ENCODE measurements around the gene FAAP20.

Gene FAAP20

DNA sequence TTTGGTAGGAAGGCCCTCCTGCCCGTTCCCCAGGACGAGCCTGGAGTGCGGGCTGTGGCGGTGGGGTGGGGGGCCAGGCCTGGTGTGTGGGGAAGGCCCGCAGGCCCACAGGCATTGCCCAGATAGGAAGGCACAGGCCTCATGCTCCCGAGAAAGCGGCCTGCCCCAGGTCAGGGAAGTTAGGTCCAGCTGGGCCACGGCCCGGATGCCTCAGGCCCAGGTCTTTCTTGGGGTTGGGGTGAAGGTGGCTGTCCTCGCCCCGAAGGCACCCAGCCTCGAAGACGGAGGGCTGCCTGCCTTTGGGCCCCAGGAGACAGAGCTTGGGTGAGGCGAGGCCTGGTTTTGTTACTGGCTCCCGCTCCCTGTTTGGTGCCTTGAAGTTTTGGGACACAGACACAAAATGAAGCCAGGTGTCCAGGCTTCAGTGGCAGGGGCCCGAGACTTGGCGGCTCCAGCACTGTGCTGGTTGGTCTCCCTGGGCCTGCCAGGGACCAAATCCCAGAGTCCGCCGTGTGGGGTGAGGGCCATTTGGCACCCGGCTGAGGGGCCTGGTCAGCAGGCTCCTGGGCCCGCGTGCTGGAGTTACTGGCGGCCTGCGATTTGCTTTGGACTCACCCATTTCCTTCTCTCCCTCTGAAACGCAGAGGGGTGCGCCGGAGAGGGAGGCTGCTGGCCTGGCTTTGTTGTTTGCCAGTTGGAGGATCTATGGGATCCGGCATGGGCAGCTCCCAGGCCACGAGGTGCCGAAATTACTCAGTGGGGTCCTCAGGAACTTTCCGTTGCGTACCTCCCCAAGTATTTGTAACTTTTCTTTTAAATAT is 35.5 kb upstream of the FAAP20 start:
- DNase-seq: peak; percentile 50

DNA sequence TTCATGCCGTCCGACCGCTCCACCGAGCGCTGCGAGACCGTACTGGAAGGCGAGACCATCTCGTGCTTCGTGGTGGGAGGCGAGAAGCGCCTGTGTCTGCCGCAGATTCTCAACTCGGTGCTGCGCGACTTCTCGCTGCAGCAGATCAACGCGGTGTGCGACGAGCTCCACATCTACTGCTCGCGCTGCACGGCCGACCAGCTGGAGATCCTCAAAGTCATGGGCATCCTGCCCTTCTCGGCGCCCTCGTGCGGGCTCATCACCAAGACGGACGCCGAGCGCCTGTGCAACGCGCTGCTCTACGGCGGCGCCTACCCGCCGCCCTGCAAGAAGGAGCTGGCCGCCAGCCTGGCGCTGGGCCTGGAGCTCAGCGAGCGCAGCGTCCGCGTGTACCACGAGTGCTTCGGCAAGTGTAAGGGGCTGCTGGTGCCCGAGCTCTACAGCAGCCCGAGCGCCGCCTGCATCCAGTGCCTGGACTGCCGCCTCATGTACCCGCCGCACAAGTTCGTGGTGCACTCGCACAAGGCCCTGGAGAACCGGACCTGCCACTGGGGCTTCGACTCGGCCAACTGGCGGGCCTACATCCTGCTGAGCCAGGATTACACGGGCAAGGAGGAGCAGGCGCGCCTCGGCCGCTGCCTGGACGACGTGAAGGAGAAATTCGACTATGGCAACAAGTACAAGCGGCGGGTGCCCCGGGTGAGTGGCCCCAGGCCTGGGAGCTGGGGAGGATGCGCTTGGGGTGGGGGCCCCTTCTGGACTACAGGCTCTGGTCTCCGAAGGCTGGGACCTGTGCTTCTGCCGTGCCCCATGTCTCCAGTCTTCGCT is 34.7 kb upstream of the FAAP20 start:
- peak; percentile 56 for DNase-seq

DNA sequence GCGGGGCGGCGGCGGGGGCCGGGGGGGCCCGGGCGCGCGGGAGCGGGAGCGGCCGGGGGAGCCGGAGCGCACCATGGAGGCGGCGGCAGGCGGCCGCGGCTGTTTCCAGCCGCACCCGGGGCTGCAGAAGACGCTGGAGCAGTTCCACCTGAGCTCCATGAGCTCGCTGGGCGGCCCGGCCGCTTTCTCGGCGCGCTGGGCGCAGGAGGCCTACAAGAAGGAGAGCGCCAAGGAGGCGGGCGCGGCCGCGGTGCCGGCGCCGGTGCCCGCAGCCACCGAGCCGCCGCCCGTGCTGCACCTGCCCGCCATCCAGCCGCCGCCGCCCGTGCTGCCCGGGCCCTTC is 34.1 kb upstream of the FAAP20 start:
- no peak for DNase-seq

DNA sequence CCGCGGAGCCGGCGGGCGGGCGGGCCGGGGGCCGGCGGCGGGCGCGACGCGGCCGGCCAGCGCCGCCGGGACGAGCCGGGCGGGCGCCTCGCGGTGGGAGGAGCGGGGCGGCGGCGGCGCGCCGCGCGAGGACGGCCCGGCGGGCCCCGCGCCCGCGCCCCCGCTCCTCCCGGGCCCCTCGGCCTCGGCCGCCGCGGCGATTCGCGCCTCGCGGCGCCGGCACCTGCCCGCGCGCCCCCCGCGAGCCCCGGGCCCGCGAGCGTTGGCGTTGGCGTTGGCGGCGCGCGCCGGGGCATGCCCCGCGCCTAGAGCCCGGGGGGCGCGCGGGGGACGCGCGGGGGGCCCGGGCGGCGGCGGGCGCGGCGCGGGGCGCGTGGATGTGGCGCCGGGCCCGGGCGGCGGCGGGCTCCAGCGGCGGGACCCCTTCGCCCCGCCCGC is 33.6 kb upstream of the FAAP20 start, which contains the start of gene SKI:
SKI (plus strand) TSS at position 163 of the 438 bp plus-strand sequence. CDS start 448 bp downstream, outside the sequence.
- no peak for DNase-seq

DNA sequence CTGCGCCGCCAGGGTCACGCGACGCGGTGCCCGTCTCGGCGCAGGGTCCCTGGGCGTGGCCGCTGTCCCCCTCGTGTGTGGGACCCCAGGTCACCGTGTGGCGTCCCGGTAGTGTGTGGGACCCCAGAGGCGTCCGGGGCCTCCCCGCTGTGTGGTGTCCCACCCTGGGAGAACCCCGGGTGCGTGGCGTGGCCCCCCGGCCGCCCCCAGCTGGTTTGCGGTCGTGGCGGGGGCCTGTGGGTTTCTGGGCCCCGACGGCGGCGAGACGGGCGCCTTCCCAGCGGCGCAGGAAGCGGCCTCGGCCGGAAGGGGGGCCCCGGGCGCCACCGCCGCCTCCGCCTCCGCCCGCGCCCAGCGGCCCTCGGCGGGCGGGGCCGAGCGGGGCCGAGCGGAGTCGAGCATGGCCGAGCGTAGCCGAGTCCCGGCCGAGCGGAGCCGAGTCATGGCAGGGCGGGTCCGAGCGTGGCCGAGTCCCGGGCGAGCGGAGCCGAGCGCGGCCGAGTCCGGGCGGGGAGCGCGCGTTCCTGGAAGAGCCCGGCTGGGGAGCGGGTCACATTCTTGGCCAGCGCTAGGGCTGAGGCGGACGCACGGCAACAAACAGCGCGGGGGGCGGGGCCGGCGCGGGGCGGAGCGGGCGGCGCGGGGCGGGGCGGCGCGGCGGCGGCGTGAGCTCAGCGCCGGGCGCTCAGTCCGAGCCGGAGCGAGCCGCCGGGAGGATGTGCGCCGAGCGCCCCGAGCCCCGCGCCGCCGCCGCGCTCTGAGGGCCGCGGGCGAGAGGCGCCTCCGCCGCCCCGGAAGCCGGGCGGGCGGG is 33.0 kb upstream of the FAAP20 start:
- peak; percentile 95 for DNase-seq

DNA sequence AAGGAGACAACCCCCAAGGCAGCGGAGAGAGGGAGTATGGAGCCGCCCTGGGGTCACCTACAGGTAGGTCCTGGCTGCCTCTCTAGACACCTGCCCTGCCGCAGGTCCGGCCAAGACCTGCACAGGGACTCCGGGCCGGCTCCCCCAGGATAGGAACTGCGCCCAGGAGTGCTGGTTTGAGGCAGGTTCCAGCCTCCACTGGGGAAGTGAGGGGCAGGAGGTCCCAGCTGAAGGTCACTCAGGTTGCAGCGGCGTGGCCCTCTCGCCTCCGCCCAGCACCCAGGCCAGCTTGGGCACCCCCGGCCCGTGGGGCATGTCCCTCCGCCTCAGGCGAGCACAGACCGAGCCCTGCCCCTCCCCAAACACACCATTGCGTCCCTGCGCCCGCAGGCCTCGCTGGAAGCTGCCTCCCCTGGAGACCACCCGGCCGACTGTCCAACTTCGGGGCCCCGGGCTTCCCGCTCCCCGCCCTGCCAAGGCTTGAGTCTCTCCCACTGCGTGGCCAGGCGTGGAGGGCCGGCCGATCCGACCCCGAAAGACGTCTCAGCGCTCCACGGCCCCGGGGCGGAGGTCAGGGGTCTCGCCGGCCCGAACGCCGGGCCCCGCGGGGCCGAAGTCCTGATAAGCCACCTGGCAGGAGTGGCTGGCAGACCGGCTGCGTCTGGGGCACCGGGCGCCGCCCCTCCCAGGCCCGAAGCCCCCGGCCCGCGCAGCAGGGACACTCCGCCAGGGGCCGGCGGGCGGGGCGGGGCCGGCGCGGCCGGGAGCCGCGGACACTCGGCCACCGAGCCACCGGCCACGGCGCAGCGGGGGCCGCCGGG is 32.2 kb upstream of the FAAP20 start:
- DNase-seq: no peak

DNA sequence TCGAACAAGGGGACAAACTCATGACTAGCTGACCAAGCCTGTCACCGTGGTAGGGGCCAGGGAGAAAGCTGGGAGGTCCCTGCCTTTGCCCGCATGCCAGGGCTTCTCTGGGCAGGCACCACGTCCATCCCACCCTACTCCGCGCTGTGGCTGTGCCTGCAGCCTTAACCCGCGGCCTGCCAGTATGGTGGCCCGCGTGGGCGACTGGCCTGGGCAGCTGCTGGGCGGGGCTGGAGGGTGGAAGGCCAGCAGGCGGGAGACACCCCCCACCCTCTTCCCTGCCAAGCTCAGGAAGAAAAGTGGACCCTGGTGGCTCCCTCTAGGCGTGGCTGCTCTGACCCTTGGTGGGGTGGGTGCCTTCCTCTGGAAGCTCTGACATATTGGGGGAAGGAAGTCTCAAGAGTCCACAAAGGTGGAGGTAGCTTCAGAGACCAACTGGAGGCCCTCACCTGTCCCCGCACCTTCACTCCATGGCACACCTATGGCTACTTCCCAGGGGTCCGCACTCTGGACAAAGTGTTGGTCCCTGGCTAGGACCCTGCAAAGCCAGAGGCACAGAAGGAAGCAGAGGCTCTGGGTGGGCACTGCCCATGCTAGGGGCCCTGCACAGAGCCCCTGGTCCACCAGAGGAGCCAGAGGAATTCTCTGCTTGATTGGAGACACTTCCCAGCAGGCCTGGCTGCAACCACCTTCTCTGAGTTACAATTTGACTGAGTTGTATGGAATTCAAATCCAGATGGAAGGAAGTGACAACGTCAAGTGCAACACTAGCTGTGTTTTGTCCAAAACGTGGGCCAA is 30.3 kb upstream of the FAAP20 start:
- DNase-seq: no peak

DNA sequence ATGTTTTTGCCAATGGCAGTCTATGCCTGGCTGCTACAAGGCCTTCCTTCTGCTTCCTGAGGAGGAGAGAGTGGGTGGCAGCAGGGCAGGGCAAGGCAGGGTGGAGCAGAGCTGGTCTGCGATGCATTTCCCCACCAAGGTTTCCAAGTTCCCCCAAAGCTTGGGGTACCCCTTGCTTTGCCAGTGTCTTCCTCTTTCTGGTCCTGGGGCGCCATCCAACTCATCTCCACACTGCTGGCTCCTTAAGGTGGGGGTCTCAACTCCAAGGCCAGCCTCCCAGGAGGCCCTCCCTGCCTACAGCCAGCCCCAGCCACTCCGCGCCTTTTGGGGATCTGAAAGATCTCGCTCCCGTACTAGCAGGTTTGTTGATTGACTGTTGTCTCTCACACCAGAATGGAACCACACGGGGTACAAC is 29.6 kb upstream of the FAAP20 start:
- no peak for DNase-seq

DNA sequence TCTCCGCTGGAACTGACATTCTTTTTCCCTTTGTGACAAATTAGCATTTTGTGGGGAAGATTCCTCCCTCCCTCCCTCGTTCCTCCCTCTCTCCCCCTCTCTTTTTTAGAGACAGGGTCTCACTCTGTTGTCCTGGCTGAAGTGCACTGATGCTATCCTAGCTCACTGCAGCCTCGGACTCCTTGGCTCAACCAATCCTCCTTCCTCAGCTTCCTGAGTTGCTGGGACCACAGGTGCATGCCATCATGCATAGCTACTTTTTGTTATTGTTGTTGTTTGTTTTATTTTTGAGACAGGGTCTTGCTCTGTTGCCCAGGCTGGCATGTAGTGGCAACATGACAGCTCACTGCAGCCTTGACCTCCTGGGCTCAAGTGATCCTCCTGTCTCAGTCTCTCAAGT is 26.7 kb upstream of the FAAP20 start:
- DNase-seq: no peak

DNA sequence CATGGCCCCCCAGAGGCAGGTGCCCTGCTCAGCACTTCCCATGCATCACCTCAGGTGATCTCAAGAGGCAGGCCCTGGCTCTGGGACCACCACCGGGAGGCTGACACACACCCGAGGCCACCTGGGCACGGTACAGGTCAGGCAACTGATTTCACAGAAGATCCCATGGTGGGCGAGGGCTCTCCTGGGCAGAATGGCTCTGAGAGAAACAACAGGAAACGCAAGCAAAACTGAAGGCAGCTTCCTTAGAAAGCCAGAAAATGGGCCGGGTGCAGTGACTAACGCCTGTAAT is 22.1 kb upstream of the FAAP20 start:
- no peak for DNase-seq

DNA sequence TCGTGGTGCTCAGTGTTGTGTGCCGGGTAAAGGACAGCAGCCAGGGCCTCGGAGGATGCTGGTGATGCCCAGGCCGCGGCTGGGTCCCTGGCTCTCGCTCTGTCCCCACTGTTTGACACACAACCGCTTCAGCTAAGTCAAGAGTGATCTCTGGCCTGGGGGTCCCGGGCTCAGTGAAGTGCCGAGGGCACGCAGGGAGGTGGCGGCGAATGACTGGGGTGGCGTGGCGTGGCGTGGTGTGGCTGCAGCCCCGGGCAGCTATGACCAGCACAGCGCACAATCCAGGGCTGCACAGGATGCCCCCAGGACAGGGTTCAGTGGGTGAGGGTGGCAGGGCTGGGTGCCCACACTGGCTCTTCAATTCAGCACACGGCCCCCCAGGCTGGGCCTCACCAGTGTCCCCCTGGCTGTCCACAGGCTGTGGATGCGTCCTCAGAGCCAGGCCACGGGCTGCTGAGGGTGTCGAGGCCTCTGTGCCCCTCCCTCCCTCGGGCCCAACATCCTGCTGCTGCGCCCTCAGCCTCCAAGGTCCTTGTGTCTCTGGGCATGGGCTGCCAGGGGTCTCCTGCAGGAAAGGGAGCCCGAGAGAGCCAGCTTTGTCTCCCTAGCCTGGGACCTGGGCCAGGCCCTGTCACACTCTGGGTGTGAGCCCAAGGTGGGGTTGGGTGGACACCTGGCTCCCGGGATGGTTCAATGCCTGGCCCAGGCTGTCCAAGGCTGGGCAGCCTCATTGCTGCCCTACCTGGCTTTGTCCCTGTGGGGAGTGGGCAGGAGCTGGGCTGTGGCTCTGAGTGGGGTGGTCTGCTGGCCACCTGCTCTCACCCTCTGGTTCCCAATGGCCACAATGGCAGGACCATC is 21.6 kb upstream of the FAAP20 start:
- DNase-seq: no peak

DNA sequence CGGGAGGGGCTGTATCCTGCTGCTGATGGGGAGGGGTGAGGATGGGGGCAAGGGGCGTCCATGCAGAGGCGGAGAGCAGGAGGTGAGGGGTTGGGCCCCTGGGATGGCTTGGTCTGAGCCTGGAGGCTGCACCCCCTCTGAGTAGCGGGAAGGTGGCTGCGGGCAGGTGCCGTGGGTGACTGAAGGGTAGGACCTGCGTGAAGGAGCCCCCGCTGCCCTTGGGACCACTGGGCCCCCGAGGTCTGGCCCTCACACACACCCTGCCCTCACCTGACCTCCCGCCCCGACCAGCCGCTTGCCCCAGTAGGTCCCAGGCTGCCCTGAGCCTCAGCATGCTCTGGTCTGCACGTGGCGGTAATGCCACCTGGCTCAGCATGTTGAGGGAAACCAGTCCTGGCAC is 20.8 kb upstream of the FAAP20 start:
- no peak for DNase-seq

DNA sequence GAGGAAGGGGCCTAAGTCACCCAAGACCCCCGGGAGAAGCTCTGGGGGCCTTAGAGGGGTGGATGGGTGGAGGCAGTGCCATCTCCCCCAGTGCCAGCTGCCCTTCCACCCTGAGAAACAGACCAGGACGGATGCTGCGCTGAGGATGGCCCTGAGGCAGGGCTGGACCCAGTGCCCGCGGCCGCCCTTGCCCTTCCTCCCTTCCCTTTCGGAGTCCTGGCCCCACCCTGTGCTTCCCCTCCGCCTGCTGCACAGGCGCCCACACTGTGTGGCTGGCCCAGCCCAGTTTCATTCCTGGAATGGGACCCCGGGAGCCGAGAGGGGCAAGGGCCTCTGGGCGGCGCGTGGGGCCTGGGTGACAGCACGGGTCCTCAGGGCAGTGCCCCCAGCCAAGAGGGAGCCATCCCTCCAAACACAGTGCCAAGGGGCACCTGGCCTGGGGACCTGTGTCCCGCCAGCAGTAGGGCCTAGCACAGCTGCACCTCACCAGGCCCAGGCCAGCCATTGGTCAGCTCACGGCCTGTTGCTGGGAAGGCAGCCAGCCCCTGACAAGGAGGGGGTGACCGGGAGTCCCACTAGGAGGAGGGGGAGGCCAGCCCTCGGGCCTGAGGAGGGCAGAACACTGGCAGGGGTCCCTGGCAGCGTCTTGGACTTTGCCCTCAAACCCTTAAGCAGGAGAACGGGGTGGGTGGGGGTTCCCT is 20.1 kb upstream of the FAAP20 start:
- no peak for DNase-seq

DNA sequence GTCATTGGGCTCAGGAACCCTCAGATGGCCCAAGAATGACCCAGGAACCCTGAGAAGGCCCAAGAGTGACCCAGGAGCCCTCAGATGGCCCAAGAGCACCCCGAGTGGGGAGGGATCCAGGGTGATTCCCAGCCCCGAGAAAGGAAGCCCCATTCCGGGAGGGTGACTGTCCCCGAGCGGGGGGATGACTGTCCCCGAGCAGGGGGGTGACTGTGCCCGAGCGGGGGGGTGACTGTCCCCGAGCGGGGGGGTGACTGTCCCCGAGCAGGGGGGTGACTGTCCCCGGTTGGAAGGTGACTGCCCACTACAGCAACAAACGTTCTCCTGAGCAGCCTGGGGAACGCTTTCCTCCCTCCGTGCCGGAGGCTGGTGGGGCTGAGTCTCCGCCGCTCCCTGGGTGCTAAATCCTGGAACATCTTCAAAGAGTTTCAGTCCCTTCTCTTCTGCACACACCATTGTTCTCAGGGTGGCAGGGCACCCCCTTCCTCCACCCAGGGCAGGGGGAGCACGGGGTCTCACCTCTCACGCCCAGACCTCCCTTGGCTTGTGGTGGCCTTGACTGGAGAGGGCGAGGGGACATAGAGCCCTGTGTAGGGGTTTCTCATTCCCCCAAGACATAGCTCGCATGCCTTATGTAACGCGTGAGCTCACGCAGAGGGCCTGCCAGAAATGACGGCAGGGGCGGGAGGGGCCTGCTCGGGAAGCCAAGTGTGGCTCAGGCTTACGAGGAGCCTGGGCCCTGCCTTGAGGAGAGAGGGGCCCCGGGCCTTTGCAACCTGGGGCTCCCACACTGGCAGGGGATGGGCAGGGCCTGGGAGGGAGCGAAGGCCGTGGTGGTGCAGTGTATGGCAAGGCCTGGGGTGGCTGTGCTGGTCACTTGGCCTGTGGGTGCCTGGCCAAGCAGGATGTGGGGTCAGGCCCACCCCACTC is 19.3 kb upstream of the FAAP20 start:
- peak; percentile 89 for DNase-seq

DNA sequence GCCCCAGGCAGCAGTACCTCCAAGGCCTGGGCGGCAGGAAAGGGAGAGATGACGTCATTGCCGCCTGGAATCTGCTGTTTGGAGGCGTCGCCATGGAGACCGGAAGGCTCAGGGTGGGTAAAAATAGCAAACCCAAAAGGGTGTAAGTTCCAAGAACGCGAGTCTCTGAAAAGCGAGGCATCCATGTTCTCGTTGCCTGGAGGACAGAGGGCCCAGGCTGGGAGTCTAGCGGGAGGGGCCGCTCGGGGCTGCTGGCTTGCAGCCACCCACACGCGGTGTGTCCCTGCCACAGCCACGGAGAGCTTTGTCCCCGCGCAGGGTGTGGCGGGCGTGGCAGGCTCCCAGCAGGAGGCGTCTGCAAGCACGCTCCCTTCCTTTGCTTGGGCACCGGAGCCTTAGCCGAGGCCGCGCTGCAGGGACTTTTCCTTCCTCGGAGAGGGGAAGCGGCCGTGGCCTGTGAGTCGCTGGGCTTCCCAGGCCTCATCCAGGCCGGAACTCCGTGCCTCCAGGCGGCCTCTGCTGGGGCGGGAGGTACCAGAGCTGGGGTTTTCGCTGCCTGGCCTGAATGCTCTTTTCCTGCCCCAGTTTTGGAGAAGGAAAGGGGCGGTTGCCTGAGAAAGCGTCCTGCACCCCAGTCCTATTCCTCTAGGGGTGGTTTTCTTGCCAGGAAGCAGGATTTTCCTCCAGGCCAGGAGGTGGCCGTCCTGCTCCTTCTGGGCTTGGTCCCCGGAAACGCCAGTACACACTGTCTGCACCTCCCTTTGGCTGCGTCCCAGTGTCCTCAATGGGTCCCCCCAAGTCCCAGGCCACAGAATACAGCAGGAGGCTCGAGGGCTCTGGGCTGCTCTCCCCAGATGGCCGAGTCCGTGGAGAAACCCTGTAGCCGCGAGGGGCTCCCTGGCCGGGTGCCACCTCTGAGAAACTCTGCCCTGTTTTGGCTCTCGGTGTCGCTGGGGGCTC is 18.2 kb upstream of the FAAP20 start:
- DNase-seq: peak; percentile 99

DNA sequence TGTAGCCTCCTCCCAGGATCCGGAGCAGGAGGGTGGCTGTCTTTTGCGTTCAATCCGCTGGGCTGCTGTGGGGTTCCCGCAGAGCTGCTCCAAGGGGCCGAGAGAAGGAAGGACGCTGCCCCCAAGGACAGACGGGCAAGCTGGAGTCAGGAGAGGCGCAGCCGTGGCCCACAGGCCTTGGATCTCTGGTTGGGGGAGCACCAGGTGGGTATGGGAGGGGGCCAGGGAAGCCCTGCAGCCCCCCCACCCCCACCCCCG is 17.6 kb upstream of the FAAP20 start:
- no peak for DNase-seq

DNA sequence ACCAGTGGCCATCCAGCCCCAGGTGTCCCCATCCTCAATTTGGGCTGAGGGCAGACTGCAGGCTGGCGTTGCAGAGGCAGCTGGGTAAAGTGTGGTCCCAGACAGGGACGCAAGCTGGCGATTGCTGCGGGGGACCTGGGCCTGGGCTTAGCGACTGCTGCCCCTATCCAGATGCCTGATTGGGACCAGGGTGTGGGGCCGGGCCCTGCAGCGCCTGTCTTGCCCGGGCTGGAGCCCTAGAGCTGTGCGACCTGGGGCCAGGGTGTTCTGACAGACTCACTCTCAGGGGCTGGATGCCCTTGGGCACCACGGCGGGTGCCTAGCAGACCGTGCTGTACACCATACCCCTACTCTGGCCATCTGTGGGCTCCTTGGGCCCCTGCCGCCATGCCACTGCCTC is 16.2 kb upstream of the FAAP20 start:
- no peak for DNase-seq
